ENCODE results near the gene TMC2.

GRCh38 chr20:2616634-2617033 is 80.3 kb downstream of the TMC2 start:
- TF ChIP-seq CTCF (IDR thresholded peaks at IDR 0.05; ENCODE audit: low read depth, low read length, poor library complexity, severe bottlenecking) (no peak), EZH2phosphoT487 (IDR thresholded peaks at IDR 0.05; ENCODE audit: borderline replicate concordance, low read length) (no peak)
